ENCODE measurements around the gene LRRK1. TPM values are rescaled to one million over a fixed set of nuclear protein-coding genes. Genes with fewer than 3 reads are reported as not detected.

Gene LRRK1
- polyA plus RNA-seq, 1 of the 3 experiments (the other 2 are of a cell fraction) = 6.9 TPM

DNA sequence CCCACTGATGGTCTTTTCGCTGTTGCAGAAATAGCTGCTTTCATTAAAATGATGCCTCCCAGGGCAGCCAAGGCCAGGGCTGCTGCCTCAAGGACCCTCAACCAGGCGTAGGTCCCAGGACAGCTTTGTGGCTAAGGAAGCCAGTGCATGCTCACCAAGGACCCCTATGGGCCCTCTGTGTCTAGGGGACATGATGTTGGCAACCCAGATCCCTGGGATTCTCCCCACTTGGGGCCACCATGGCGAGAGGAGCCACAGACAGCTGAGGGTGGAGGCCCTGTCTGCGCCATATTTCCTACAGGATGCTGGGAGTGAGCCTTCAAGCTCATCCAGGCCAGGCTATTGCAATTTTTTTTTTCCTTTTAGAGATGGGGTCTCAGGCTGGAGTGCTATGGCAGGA, 195.5 kb downstream of the LRRK1 start:
- WGBS (ENCODE audit: low lambda C conversion rate) = 96% methylated on average over 4 of the region's 4 CpGs

DNA sequence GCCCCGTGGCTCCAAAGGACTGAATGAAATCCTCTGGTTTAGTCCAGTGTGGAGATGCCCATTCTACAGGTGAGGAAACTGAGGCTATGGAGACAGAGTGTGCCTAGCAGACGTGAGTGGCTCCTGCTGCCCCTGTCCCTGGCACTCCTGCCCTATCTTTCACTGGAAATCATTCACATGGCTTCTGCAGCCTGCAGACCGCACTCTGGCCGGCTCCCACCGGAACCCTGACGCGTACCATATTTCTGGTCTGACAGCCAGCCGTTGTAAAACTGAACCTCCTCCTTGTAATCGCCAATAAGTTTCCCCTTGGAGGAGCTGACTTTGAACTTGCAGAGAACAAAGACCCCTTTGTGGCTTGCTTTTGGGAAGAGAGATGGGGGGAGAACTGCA, 196.2 kb downstream of the LRRK1 start:
- Histone ChIP-seq H3K9me3 (no peaks in the 10 kb centered on the region), H3K36me3 (replicated peaks in 1 of 2; ENCODE audit: control insufficient read depth in 1 of 2, insufficient read depth in 2 of 2, low read length in 1 of 2) (no peaks in the 10 kb centered on the region), H3F3A (replicated peaks; ENCODE audit: insufficient read depth) (no peaks in the 10 kb centered on the region), H2AFZ (ENCODE audit: low read depth) (no peak overlapping the region), H3K79me2 (ENCODE audit: insufficient read depth) (no peaks in the 10 kb centered on the region), H3K4me1 (ENCODE audit: control insufficient read depth in 1 of 2, insufficient read depth in 2 of 2, low read depth in 1 of 2, low read length in 1 of 2) (peaks cover 0 to 16% of the 10 kb centered on the region in 2 experiments; a peak in 1 of 4 replicates), H3K9me2 (no peaks in the 10 kb centered on the region), H3K27me3 (ENCODE audit: insufficient read depth) (no peaks in the 10 kb centered on the region), H3K9ac (no peak overlapping the region), H3K27ac (ENCODE audit: low read depth in 2 of 2, low read length in 1 of 2) (no peak overlapping the region), H4K20me1 (ENCODE audit: insufficient read depth) (no peaks in the 10 kb centered on the region), H3K4me3 (ENCODE audit: low read depth in 2 of 2, low read length in 1 of 2) (no peak overlapping the region), H3K4me2 (no peak overlapping the region)
- 85% methylated on average over 9 of the region's 9 CpGs for WGBS (ENCODE audit: low lambda C conversion rate)
- DNase-seq = no peak
- ChIA-PET POLR2A (no interaction called here), CTCF (interaction anchor here (0.7 to 1.0 kb wide), 2 partner anchors 100 to 143 kb away, joined by 3 read pairs; no protein-coding TSS in a partner anchor)
- TF ChIP-seq YY1 (IDR thresholded peaks at IDR 0.05; ENCODE audit: low read depth) = no peak
- TF ChIP-seq SMC3 (IDR thresholded peaks at IDR 0.05; ENCODE audit: low read depth, low read length) = no peak

More for the DNA sequence above, 195.5 kb downstream of the LRRK1 start:
- Histone ChIP-seq H4K20me1 (ENCODE audit: insufficient read depth) (no peaks in the 10 kb centered on the region), H3K79me2 (ENCODE audit: insufficient read depth) (no peaks in the 10 kb centered on the region), H3K4me2 (no peak overlapping the region), H3F3A (replicated peaks; ENCODE audit: insufficient read depth) (no peaks in the 10 kb centered on the region), H3K9ac (no peak overlapping the region), H3K9me3 (no peaks in the 10 kb centered on the region), H3K27me3 (ENCODE audit: insufficient read depth) (no peaks in the 10 kb centered on the region), H3K4me3 (ENCODE audit: low read depth in 2 of 2, low read length in 1 of 2) (no peak overlapping the region), H3K4me1 (ENCODE audit: control insufficient read depth in 1 of 2, insufficient read depth in 2 of 2, low read depth in 1 of 2, low read length in 1 of 2) (peaks cover 0 to 14% of the 10 kb centered on the region in 2 experiments; a peak in 1 of 4 replicates), H2AFZ (ENCODE audit: low read depth) (no peak overlapping the region), H3K27ac (ENCODE audit: low read depth in 2 of 2, low read length in 1 of 2) (no peak overlapping the region), H3K36me3 (replicated peaks in 1 of 2; ENCODE audit: control insufficient read depth in 1 of 2, insufficient read depth in 2 of 2, low read length in 1 of 2) (no peaks in the 10 kb centered on the region), H3K9me2 (no peaks in the 10 kb centered on the region)
- POLR2A ChIA-PET = interaction anchor here (1.0 kb wide), 1 partner anchor 133 kb away, joined by 3 read pairs; no protein-coding TSS in a partner anchor
- TF ChIP-seq TCF12 (IDR thresholded peaks at IDR 0.05) (no peak), POLR2AphosphoS5 (IDR thresholded peaks at IDR 0.05; ENCODE audit: low read depth, low read length) (no peak), FOXJ3 (CRISPR knock-in tag; IDR thresholded peaks at IDR 0.05) (no peak), FOSL2 (IDR thresholded peaks at IDR 0.05; ENCODE audit: borderline replicate concordance, low read depth) (no peak), NFIC (IDR thresholded peaks at IDR 0.05; ENCODE audit: borderline replicate concordance) (no peak)
- TF ChIP-seq, protein P1, sequence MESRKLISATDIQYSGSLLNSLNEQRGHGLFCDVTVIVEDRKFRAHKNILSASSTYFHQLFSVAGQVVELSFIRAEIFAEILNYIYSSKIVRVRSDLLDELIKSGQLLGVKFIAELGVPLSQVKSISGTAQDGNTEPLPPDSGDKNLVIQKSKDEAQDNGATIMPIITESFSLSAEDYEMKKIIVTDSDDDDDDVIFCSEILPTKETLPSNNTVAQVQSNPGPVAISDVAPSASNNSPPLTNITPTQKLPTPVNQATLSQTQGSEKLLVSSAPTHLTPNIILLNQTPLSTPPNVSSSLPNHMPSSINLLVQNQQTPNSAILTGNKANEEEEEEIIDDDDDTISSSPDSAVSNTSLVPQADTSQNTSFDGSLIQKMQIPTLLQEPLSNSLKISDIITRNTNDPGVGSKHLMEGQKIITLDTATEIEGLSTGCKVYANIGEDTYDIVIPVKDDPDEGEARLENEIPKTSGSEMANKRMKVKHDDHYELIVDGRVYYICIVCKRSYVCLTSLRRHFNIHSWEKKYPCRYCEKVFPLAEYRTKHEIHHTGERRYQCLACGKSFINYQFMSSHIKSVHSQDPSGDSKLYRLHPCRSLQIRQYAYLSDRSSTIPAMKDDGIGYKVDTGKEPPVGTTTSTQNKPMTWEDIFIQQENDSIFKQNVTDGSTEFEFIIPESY (IDR thresholded peaks at IDR 0.05; ENCODE audit: borderline replicate concordance, low read depth) = no peak
- CTCF ChIA-PET = interaction anchor here (0.7 to 2.3 kb wide), 3 partner anchors 27 to 467 kb away, joined by 3 to 10 read pairs (median 5); partner anchors contain the start of gene CHSY1
- DNase-seq = no peak
